Thyroid gland (tissue), 4 donors: ENCODE results near the gene DOCK8.

Experiments used
- POLR2A ChIP-seq, 2 donors: fragments of 450-650 bp; IDR thresholded peaks; one replicate each; pipeline ENCODE4 v1.6.1; 2017; ENCODE audit warnings: antibody characterized with exemption in 2 of 2, mild to moderate bottlenecking in 2 of 2, moderate library complexity in 1 of 2
- TF ChIP-seq, protein P1 (sequence below), 6 experiments: fragments of 200-600 bp in 3 of 6; fragments of 450-650 bp in 3 of 6; sonication (generic) in 3 of 6; IDR thresholded peaks; one replicate each; pipeline ENCODE4 v1.5.1; 2016 to 2019; ENCODE audit warnings: antibody characterized with exemption in 6 of 6, mild to moderate bottlenecking in 2 of 6, inconsistent platforms in 1 of 6, moderate library complexity in 1 of 6

DNA sequence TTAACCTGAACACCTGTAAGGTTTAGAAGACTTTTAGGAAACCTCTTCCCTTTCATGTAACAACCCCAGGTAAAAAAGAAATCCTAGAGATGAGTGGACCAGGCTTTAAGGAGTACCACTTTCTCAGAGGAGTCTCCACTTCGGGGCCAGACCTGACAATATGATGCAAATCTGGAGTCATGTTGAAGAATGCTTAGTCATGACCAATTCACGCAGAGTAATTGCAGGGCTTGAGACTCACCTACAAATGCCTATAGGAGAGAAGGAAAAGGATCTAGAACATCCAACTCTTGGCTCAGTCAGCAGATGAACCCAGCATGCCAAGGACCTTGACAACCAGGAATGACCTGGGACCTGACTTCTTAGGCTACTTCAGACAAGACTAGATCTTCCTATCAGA, 235.4 kb downstream of the DOCK8 start:
- TF ChIP-seq, protein P1, sequence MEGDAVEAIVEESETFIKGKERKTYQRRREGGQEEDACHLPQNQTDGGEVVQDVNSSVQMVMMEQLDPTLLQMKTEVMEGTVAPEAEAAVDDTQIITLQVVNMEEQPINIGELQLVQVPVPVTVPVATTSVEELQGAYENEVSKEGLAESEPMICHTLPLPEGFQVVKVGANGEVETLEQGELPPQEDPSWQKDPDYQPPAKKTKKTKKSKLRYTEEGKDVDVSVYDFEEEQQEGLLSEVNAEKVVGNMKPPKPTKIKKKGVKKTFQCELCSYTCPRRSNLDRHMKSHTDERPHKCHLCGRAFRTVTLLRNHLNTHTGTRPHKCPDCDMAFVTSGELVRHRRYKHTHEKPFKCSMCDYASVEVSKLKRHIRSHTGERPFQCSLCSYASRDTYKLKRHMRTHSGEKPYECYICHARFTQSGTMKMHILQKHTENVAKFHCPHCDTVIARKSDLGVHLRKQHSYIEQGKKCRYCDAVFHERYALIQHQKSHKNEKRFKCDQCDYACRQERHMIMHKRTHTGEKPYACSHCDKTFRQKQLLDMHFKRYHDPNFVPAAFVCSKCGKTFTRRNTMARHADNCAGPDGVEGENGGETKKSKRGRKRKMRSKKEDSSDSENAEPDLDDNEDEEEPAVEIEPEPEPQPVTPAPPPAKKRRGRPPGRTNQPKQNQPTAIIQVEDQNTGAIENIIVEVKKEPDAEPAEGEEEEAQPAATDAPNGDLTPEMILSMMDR (IDR thresholded peaks at IDR 0.05), result no peak
- TF ChIP-seq POLR2A (IDR thresholded peaks at IDR 0.05), result no peak
